Parathyroid adenoma (tissue), 2 donors: ENCODE measurements around the gene DCHS1.

Experiments used
- H2AFZ ChIP-seq: fragments of 300-600 bp; sonication (generic); one replicate; pipeline ENCODE4 v1.7.0; 2017; ENCODE audit warnings: antibody characterized with exemption, mild to moderate bottlenecking
- H3K27ac ChIP-seq: fragments of 300-600 bp; sonication (generic); one replicate; pipeline ENCODE4 v1.7.0; 2017
- H3K27me3 ChIP-seq: fragments of 300-600 bp; sonication (generic); one replicate; pipeline ENCODE4 v1.7.0; 2017; ENCODE audit warnings: low read length; ENCODE audit not compliant: control insufficient read depth, insufficient read depth
- H3K36me3 ChIP-seq: fragments of 300-600 bp; sonication (generic); one replicate; pipeline ENCODE4 v1.7.0; 2017; ENCODE audit warnings: low read length; ENCODE audit not compliant: control insufficient read depth, insufficient read depth
- H3K4me1 ChIP-seq: fragments of 300-600 bp; sonication (generic); one replicate; pipeline ENCODE4 v1.7.0; 2017; ENCODE audit warnings: control low read depth
- H3K4me2 ChIP-seq: fragments of 300-600 bp; sonication (generic); one replicate; pipeline ENCODE4 v1.7.0; 2017; ENCODE audit warnings: low read length
- H3K4me3 ChIP-seq: fragments of 300-600 bp; sonication (generic); one replicate; pipeline ENCODE4 v1.7.0; 2017; ENCODE audit warnings: low read depth, low read length
- H3K79me2 ChIP-seq: fragments of 300-600 bp; sonication (generic); one replicate; pipeline ENCODE4 v1.7.0; 2017; ENCODE audit warnings: control low read depth
- H3K9ac ChIP-seq: fragments of 300-600 bp; sonication (generic); one replicate; pipeline ENCODE4 v1.7.0; 2017; ENCODE audit warnings: mild to moderate bottlenecking
- H3K9me3 ChIP-seq: fragments of 300-600 bp; sonication (generic); one replicate; pipeline ENCODE4 v1.7.0; 2017; ENCODE audit warnings: low read length; ENCODE audit not compliant: control insufficient read depth
- TF ChIP-seq, protein P1 (sequence below): fragments of 300-600 bp; sonication (generic); IDR thresholded peaks from one replicate; pipeline ENCODE4 v1.7.0; 2017; ENCODE audit warnings: antibody characterized with exemption, mild to moderate bottlenecking
- donor health status: primary hyperparathyroidism.

DCHS1 gene

DNA sequence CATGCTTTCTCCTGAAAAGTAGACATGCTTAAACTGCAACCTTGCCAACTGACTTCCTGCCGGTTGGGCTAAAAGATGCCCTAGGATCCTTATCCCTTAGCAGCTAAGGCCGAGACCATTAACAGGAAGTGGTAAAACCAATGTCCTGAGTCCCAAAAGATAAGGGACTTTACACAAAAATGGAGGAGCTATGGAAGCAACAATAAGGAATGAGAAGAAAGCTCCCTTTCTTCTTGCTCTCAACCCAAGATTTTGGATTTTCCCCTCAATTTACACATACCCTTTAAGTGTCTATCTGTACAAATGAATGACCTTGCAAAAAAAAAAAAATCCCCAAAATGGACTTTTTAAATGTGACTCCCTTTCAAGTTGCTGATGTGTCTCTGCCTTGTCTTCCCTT is 16.4 kb upstream of the DCHS1 start:
- Histone ChIP-seq H3K9ac (no peak overlapping the region), H3K36me3 (no peaks in the 10 kb centered on the region), H3K79me2 (no peaks in the 10 kb centered on the region), H3K4me2 (no peak overlapping the region), H3K27me3 (no peaks in the 10 kb centered on the region), H2AFZ (no peak overlapping the region), H3K9me3 (no peaks in the 10 kb centered on the region), H3K4me1 (no peaks in the 10 kb centered on the region), H3K4me3 (no peak overlapping the region), H3K27ac (no peak overlapping the region)
- TF ChIP-seq, protein P1, sequence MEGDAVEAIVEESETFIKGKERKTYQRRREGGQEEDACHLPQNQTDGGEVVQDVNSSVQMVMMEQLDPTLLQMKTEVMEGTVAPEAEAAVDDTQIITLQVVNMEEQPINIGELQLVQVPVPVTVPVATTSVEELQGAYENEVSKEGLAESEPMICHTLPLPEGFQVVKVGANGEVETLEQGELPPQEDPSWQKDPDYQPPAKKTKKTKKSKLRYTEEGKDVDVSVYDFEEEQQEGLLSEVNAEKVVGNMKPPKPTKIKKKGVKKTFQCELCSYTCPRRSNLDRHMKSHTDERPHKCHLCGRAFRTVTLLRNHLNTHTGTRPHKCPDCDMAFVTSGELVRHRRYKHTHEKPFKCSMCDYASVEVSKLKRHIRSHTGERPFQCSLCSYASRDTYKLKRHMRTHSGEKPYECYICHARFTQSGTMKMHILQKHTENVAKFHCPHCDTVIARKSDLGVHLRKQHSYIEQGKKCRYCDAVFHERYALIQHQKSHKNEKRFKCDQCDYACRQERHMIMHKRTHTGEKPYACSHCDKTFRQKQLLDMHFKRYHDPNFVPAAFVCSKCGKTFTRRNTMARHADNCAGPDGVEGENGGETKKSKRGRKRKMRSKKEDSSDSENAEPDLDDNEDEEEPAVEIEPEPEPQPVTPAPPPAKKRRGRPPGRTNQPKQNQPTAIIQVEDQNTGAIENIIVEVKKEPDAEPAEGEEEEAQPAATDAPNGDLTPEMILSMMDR = no peak

DNA sequence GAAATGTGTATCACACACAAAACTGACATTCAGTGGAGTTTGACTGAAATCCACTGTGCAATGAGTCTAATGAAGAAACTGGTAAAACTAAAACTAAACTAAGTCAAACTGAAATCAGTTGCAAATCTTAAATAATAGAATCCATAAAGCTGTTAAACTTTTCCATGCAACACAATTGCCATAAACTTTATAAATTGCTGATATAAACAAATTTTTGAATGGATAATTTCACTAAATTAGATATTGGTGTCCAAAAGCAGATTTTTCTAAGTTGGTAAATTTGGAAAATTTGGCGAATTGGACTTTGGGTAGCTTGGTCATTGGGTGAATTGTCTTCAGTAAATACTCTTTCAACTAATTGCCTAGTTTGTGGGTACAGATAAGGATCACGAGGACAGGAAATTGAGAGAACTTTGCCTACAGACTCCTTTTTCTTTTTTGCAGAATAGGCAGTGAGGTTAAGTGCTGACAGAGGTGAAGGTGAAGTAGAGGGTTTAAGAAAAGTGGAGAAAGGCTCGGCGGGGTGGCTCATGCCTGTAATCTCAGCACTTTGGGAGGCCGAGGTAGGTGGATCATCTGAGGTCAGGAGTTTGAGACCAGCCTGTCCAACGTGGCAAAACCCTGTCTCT is 14.7 kb upstream of the DCHS1 start:
- no peak overlapping the region for H3K9ac ChIP-seq
- H3K36me3 ChIP-seq = no peaks in the 10 kb centered on the region
- no peak overlapping the region for H2AFZ ChIP-seq
- no peak overlapping the region for H3K4me3 ChIP-seq
- no peak overlapping the region for H3K4me2 ChIP-seq
- TF ChIP-seq, protein P1 = no peak
- no peaks in the 10 kb centered on the region for H3K4me1 ChIP-seq
- H3K27ac ChIP-seq = no peak overlapping the region
- no peaks in the 10 kb centered on the region for H3K27me3 ChIP-seq
- no peaks in the 10 kb centered on the region for H3K79me2 ChIP-seq
- no peaks in the 10 kb centered on the region for H3K9me3 ChIP-seq

DNA sequence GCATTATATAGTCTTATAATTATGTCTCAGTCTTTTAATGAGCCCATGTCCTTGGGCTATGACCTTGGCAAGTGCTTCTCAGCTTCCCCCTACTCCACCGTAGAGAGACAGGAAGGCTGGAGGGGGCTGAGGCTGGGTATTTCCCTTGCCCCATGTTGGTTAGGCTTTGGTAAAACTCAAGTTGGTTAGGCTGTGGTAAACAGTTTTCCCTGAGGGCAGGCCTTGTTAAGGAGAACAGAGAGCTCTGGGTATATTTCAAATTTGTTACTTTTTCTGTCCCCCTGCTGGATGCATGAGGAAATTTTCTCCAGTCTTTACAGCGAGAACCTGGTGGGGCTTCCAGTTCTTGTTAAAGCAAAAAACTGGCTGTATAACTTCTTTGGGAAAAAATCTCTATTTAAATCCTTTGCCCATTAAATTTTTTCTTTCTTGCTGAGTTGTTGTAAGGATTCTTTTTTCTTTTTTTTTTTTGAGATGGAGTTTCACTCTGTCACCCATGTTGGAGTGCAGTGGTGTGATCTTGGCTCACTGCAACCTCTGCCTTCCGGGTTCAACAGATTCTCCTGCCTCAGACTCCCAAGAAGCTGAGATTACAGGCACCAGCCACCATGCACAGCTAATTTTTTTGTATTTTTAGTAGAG is 12.2 kb upstream of the DCHS1 start:
- Histone ChIP-seq H3K4me2 (no peak overlapping the region), H3K27ac (no peak overlapping the region), H3K36me3 (no peaks in the 10 kb centered on the region), H3K4me1 (no peaks in the 10 kb centered on the region), H3K27me3 (no peaks in the 10 kb centered on the region), H3K9me3 (no peaks in the 10 kb centered on the region), H3K9ac (no peak overlapping the region), H2AFZ (no peak overlapping the region), H3K4me3 (no peak overlapping the region), H3K79me2 (no peaks in the 10 kb centered on the region)
- TF ChIP-seq, protein P1 = peak; percentile 11

DNA sequence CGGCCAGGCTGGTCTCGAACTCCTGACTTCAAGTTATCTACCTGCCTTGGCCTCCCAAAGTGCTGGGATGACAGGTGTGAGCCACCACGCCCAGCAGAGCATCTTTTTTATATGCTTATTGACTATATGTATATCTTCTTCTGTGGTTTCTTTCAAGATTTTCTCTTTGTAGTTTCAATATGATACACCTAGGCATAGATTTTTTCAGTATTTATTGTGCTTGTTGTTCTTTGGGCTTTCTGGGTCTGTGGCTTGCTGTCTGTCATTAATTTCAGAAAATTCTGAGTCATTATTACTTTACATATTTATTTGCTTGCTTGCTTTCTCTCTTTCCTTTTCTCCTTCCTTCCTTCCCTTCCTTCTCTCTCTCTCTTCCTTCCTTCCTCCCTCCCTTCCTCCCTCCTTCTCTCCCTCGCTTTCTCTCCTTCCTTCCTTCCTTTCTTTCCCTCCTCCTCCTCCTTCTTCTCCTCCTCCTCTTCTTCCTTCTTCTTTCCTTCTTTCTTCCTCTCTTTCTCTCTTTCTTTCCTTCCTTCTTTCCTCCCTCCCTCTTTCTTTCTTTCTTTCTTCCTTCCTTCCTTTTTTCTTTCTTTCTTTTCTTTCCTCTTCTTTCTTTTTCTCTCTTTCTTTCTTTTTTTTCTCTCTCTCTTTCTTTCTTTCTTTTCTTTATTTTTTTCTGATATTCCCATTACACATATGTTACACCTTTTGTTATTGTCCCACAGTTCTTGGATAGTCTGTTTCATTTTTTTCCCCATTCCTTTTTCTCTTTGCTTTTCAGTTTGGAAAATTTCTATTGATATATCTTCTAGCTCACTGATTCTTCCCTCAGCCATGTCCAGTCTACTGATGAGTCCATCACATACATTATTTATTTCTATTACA is 10.9 kb upstream of the DCHS1 start:
- Histone ChIP-seq H2AFZ (no peak overlapping the region), H3K4me2 (no peak overlapping the region), H3K27me3 (no peaks in the 10 kb centered on the region), H3K36me3 (no peaks in the 10 kb centered on the region), H3K9ac (no peak overlapping the region), H3K4me1 (no peaks in the 10 kb centered on the region), H3K27ac (no peak overlapping the region), H3K9me3 (no peaks in the 10 kb centered on the region), H3K79me2 (no peaks in the 10 kb centered on the region), H3K4me3 (no peak overlapping the region)
- TF ChIP-seq, protein P1 = no peak
